VCaP (cell line): ENCODE measurements around the gene OXLD1.

Experiments used
- H3K27ac ChIP-seq: fragments of 450-650 bp; 2 replicates; pipeline ENCODE4 v1.5.1; 2017
- TF ChIP-seq, protein P1 (sequence below): fragments of 450-650 bp; conservative IDR thresholded peaks from 2 replicates; pipeline ENCODE4 v1.5.1; 2017; ENCODE audit warnings: mild to moderate bottlenecking, moderate library complexity

Gene OXLD1

DNA sequence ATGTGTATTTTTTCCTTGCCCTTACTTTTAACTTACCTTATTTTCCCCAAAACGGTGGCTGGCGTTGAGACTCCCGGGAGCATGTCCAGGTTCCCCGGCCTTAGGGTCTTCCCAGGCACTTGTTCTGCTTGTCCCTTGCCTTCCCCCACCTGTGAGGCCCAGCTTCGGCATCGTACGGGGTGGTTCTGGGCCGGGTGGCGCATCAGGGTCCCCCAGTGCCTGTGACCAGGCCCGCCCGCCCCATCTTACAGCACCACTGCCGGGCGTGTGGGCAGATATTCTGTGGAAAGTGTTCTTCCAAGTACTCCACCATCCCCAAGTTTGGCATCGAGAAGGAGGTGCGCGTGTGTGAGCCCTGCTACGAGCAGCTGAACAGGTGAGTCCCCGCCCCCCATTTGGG, 24.8 kb upstream of the OXLD1 start:
- TF ChIP-seq, protein P1, sequence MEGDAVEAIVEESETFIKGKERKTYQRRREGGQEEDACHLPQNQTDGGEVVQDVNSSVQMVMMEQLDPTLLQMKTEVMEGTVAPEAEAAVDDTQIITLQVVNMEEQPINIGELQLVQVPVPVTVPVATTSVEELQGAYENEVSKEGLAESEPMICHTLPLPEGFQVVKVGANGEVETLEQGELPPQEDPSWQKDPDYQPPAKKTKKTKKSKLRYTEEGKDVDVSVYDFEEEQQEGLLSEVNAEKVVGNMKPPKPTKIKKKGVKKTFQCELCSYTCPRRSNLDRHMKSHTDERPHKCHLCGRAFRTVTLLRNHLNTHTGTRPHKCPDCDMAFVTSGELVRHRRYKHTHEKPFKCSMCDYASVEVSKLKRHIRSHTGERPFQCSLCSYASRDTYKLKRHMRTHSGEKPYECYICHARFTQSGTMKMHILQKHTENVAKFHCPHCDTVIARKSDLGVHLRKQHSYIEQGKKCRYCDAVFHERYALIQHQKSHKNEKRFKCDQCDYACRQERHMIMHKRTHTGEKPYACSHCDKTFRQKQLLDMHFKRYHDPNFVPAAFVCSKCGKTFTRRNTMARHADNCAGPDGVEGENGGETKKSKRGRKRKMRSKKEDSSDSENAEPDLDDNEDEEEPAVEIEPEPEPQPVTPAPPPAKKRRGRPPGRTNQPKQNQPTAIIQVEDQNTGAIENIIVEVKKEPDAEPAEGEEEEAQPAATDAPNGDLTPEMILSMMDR: no peak
- H3K27ac ChIP-seq: no peak overlapping the region

DNA sequence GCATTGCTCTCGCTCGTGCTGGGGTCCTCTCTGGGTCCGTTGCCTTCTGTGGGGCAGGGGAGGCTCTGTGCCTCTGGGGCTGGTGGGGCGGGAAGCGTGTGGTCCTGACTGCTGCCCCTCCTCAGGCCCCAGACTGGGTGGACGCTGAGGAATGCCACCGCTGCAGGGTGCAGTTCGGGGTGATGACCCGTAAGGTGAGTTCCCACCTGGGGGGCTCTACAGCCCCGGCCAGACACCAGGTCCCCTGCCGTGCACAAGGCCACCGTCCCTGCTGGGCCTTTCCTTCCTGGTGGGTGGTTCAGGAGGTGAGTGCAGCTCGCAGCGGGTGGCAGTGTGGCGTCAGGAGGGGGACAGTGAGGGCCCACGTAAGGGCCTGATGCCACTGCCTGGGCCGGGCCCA, 24.1 kb upstream of the OXLD1 start:
- H3K27ac ChIP-seq: no peak overlapping the region
- TF ChIP-seq, protein P1: no peak

DNA sequence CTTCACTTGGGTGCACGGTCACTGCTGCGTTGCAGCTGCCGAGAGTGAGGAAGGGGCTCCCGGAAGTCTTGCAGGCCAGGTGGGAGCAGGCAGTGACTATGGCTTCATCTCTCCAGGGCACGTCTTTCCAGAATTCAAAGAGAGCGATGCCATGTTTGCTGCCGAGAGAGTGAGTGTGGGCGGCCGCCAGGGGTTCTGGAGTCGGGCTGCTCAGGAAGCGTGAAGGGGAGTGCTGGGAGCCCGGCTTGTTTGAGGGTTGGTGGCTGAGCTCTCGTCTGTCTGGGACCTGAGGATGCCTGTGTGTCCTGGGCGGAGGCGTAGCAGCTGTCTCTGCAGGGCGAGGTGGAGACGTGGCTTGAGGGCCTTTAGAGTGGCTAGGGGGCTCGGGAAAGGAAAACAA, 23.7 kb upstream of the OXLD1 start:
- no peak overlapping the region for H3K27ac ChIP-seq
- TF ChIP-seq, protein P1: no peak

DNA sequence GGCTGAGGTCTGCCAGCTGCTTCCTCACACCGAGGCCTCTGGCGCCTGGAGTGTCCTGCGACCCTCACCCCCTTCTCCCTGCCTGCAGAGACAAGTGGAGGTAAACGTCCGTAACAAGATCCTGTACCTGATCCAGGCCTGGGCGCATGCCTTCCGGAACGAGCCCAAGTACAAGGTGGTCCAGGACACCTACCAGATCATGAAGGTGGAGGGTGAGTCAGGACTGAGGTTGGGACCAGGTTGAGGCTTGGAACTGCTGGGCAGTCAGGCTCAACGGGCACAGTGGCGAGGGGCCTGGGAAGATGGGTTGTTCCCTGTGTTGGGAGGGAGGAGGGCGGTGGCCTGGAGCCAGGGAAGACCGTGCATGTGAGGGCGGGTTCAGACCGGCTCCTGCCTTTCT, 22.2 kb upstream of the OXLD1 start:
- TF ChIP-seq, protein P1: no peak
- H3K27ac ChIP-seq: no peak overlapping the region

DNA sequence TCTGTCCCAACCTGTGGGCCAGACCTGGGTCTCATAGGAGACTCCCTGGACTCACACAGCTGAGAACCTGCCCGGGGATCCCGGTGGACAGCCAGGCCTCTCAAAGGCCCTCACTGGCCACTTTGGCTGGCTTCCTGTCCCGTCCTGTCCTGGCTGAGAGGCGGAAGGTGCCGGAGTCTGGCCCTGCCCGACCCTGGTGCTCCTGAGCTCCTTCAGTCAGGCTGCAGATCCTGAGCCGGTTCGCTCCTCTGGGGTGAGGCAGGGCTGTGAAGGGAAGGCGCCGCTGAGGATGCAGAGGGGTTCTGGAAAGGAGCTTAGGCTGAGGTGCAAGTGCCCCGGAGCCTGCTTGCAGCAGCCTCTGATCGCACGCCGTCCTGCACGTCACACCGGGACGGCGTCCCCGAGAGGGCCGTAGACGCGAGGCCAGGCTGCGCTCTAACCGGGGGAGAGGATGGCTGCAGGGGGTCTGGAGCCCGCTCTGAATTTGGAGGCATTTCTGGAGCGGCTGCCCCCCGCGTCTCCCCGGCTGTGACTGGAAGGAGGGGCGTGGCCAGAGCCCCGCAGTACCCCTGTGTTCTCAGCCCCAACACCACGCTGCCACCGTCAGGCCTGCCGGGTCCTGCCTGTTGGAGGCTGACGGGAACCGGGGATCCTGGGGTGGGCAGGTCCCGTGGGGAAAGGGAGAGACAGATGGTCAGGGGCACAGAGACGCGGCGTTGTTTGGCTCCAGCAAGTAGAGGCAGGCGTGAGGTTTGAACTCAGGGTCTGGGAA, 21.6 kb upstream of the OXLD1 start:
- no peak overlapping the region; the same call in 1 of the 2 replicates for H3K27ac ChIP-seq
- TF ChIP-seq, protein P1: no peak

DNA sequence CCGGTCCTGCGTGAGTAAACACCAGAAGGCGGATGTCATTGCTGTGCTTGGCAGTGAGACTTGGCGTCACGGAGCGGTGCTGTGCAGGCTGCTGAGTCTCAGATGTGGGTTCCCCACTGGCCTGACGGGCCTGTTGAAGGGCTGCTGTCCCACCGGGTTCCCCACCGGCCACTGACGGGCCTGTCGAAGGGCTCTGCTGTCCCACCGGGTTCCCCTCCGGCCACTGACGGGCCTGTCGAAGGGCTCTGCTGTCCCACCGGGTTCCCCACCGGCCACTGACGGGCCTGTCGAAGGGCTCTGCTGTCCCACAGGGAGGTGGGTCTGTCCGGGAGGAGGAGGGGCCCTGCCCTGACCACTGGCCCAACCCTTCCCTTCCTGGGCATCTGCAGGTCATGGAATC, 20.2 kb upstream of the OXLD1 start:
- TF ChIP-seq, protein P1: no peak
- H3K27ac ChIP-seq: no peak overlapping the region

DNA sequence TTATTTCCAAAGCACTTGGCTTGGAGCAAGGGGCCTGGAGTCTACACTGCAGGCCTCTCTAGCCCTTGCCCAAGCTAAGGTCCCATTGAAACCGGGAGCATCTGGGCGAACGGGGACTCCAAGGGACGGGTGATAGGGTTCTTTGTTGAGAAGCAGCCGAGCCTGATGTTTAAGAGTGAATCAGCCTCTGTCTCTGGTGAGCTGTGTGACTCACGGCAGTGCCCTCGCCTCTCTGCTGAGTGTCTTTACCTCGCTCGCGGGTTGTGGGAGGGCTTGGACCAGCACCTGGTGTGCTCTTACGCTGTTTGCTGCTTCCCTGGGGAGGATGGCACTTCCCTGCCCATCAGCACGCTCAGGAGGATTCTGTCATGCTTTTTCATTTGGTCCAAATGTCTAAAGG, 18.7 kb upstream of the OXLD1 start:
- peak overlapping the region; percentile 91; the same call in 1 of the 2 replicates for H3K27ac ChIP-seq

More for the DNA sequence above, 18.7 kb upstream of the OXLD1 start:
- TF ChIP-seq, protein P1: no peak
